ENCODE data around the gene IL10RB.
"Not testable (repeated sequence)": the region's sequence is repeated elsewhere in the genome, so short reads cannot be mapped to it uniquely, and the experiment has no call there.

- TF ChIP-seq, protein P1, sequence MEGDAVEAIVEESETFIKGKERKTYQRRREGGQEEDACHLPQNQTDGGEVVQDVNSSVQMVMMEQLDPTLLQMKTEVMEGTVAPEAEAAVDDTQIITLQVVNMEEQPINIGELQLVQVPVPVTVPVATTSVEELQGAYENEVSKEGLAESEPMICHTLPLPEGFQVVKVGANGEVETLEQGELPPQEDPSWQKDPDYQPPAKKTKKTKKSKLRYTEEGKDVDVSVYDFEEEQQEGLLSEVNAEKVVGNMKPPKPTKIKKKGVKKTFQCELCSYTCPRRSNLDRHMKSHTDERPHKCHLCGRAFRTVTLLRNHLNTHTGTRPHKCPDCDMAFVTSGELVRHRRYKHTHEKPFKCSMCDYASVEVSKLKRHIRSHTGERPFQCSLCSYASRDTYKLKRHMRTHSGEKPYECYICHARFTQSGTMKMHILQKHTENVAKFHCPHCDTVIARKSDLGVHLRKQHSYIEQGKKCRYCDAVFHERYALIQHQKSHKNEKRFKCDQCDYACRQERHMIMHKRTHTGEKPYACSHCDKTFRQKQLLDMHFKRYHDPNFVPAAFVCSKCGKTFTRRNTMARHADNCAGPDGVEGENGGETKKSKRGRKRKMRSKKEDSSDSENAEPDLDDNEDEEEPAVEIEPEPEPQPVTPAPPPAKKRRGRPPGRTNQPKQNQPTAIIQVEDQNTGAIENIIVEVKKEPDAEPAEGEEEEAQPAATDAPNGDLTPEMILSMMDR (IDR thresholded peaks at IDR 0.05; ENCODE audit: low read depth, low read length) = not testable (repeated sequence)
- not testable (repeated sequence) for TF ChIP-seq EZH2phosphoT487 (IDR thresholded peaks at IDR 0.05; ENCODE audit: low read depth)
These were observed 54.8 kb downstream of the IL10RB start for GRCh38 chr21:33321005-33321404.

All from OCI-LY3 (cell line).